ENCODE data around the gene ARHGAP15. TPM values are rescaled to one million over a fixed set of nuclear protein-coding genes. Genes with fewer than 3 reads are reported as not detected.
A peak's percentile ranks its signal among the peaks of the same experiment; 100 is the strongest.

The ARHGAP15 gene
- total and polyA plus RNA-seq, 2 experiments from 2014 or later = not detected

GRCh38 chr2:143551971-143552650, 422.9 kb downstream of the ARHGAP15 start:
- Histone ChIP-seq H3K27ac (no peak overlapping the region), H3K4me2 (ENCODE audit: unreplicated experiment) (no peak overlapping the region), H3K9ac (no peak overlapping the region), H3F3A (ENCODE audit: insufficient read depth) (no peaks in the 10 kb centered on the region), H3K79me2 (ENCODE audit: insufficient read depth) (no peaks in the 10 kb centered on the region), H3K9me2 (ENCODE audit: insufficient read depth) (no peaks in the 10 kb centered on the region), H3K36me3 (ENCODE audit: low read depth) (no peaks in the 10 kb centered on the region), H3K27me3 (replicated peaks; ENCODE audit: insufficient read depth) (no peaks in the 10 kb centered on the region), H2AFZ (no peak overlapping the region), H4K20me1 (ENCODE audit: insufficient read depth) (no peaks in the 10 kb centered on the region), H3K4me3 (no peak overlapping the region), H3K4me1 (ENCODE audit: insufficient read depth) (no peaks in the 10 kb centered on the region), H3K9me3 (ENCODE audit: low read depth) (no peaks in the 10 kb centered on the region)
- DNase-seq = no peak
- in situ Hi-C loops (cut with MboI) = no loop called here
- TF ChIP-seq EZH2 (IDR thresholded peaks at IDR 0.05; ENCODE audit: insufficient read depth, poor library complexity, severe bottlenecking) = no peak
- WGBS, 2 experiments (ENCODE audit: low coverage in 1 of 2, low lambda C conversion rate in 2 of 2, missing lambda C conversion rate in 2 of 2) = 67 to 71% methylated on average over 9 of the region's 9 CpGs

GRCh38 chr2:143553261-143553660, 424.0 kb downstream of the ARHGAP15 start:
- Histone ChIP-seq H3K9ac (no peak overlapping the region), H3K9me2 (ENCODE audit: insufficient read depth) (no peaks in the 10 kb centered on the region), H3K9me3 (ENCODE audit: low read depth) (no peaks in the 10 kb centered on the region), H3K27ac (no peak overlapping the region), H4K20me1 (ENCODE audit: insufficient read depth) (no peaks in the 10 kb centered on the region), H3F3A (ENCODE audit: insufficient read depth) (no peaks in the 10 kb centered on the region), H3K4me2 (ENCODE audit: unreplicated experiment) (no peak overlapping the region), H3K79me2 (ENCODE audit: insufficient read depth) (no peaks in the 10 kb centered on the region), H3K4me1 (ENCODE audit: insufficient read depth) (no peaks in the 10 kb centered on the region), H2AFZ (no peak overlapping the region), H3K36me3 (ENCODE audit: low read depth) (no peaks in the 10 kb centered on the region), H3K27me3 (replicated peaks; ENCODE audit: insufficient read depth) (no peaks in the 10 kb centered on the region), H3K4me3 (no peak overlapping the region)
- TF ChIP-seq EZH2 (IDR thresholded peaks at IDR 0.05; ENCODE audit: insufficient read depth, poor library complexity, severe bottlenecking) (no peak), EZH2phosphoT487 (IDR thresholded peaks at IDR 0.05; ENCODE audit: insufficient read depth, low read depth) (no peak)
- in situ Hi-C loops (cut with MboI) = no loop called here
- DNase-seq = no peak
- WGBS, 2 experiments (ENCODE audit: low coverage in 1 of 2, low lambda C conversion rate in 2 of 2, missing lambda C conversion rate in 2 of 2) = 97 to 98% methylated on average over 3 of the region's 3 CpGs

GRCh38 chr2:143558665-143559064, 429.4 kb downstream of the ARHGAP15 start:
- no peak overlapping the region for H3K9ac ChIP-seq
- H3K36me3 ChIP-seq (ENCODE audit: low read depth) = no peaks in the 10 kb centered on the region
- peaks cover 6% of the 10 kb centered on the region; the same call in 1 of the 2 replicates for H3K4me1 ChIP-seq (ENCODE audit: insufficient read depth)
- no peaks in the 10 kb centered on the region for H3K79me2 ChIP-seq (ENCODE audit: insufficient read depth)
- peak; percentile 89 for DNase-seq
- H3K27ac ChIP-seq = no peak overlapping the region
- H3K4me3 ChIP-seq = no peak overlapping the region
- H3K4me2 ChIP-seq (ENCODE audit: unreplicated experiment) = peak overlapping the region; percentile 22
- H3K9me2 ChIP-seq (ENCODE audit: insufficient read depth) = no peaks in the 10 kb centered on the region
- no peak for TF ChIP-seq EZH2 (IDR thresholded peaks at IDR 0.05; ENCODE audit: insufficient read depth, poor library complexity, severe bottlenecking)
- no peak for TF ChIP-seq EZH2phosphoT487 (IDR thresholded peaks at IDR 0.05; ENCODE audit: insufficient read depth, low read depth)
- H3F3A ChIP-seq (ENCODE audit: insufficient read depth) = no peaks in the 10 kb centered on the region; the same call in 1 of the 2 replicates
- in situ Hi-C loops (cut with MboI) = no loop called here
- H3K27me3 ChIP-seq (replicated peaks; ENCODE audit: insufficient read depth) = no peaks in the 10 kb centered on the region
- no peak overlapping the region for H2AFZ ChIP-seq
- no peaks in the 10 kb centered on the region for H3K9me3 ChIP-seq (ENCODE audit: low read depth)
- WGBS, 2 experiments (ENCODE audit: low coverage in 1 of 2, low lambda C conversion rate in 2 of 2, missing lambda C conversion rate in 2 of 2) = 10 to 15% methylated on average over 1 of the region's 1 CpG
- no peaks in the 10 kb centered on the region for H4K20me1 ChIP-seq (ENCODE audit: insufficient read depth)

GRCh38 chr2:143559147-143559546, 429.9 kb downstream of the ARHGAP15 start:
- Histone ChIP-seq H3K36me3 (ENCODE audit: low read depth) (no peaks in the 10 kb centered on the region), H3K4me3 (no peak overlapping the region), H4K20me1 (ENCODE audit: insufficient read depth) (no peaks in the 10 kb centered on the region), H3K9me2 (ENCODE audit: insufficient read depth) (no peaks in the 10 kb centered on the region), H3K79me2 (ENCODE audit: insufficient read depth) (no peaks in the 10 kb centered on the region), H3K27ac (no peak overlapping the region), H3K27me3 (replicated peaks; ENCODE audit: insufficient read depth) (no peaks in the 10 kb centered on the region), H2AFZ (no peak overlapping the region), H3K9me3 (ENCODE audit: low read depth) (no peaks in the 10 kb centered on the region), H3K4me1 (ENCODE audit: insufficient read depth) (peaks cover 6% of the 10 kb centered on the region; the same call in 1 of the 2 replicates), H3F3A (ENCODE audit: insufficient read depth) (no peaks in the 10 kb centered on the region; the same call in 1 of the 2 replicates), H3K4me2 (ENCODE audit: unreplicated experiment) (peak overlapping the region; percentile 22), H3K9ac (no peak overlapping the region)
- no peak for TF ChIP-seq EZH2 (IDR thresholded peaks at IDR 0.05; ENCODE audit: insufficient read depth, poor library complexity, severe bottlenecking)
- TF ChIP-seq EZH2phosphoT487 (IDR thresholded peaks at IDR 0.05; ENCODE audit: insufficient read depth, low read depth) = no peak
- WGBS, 2 experiments (ENCODE audit: low coverage in 1 of 2, low lambda C conversion rate in 2 of 2, missing lambda C conversion rate in 2 of 2) = 16 to 22% methylated on average over 2 of the region's 2 CpGs
- in situ Hi-C loops (cut with MboI) = no loop called here
- no peak for DNase-seq
